ENCODE data around the gene C21orf91. TPM values are rescaled to one million over a fixed set of nuclear protein-coding genes. Genes with fewer than 3 reads are reported as not detected.
"Not testable (repeated sequence)": the region's sequence is repeated elsewhere in the genome, so short reads cannot be mapped to it uniquely, and the experiment has no call there.

The C21orf91 gene
- total RNA-seq, 1 donor from 2014 or later = 15.1 TPM

DNA sequence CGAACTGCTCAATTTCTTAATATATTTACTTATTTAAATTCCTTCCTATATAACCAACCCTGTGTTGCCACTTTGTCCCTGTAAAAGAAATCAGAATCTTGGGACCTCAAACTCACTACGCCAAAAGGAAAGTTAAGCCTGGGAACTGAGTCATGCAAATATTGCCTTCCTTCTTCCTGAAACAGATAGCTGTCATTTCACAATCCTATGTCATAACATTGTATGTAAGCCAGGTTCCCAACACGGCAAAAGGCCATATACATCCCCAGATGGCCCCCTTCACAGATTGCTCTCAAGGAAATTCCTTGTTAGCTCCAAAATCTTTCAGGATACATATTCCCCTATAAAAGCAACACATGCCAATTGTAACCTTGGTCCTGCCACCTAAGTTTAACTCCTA, 39.7 kb downstream of the C21orf91 start:
- H3K9me3 Mint-ChIP-seq (ENCODE audit: low read depth) = peaks cover under 1% of the 10 kb centered on the region

DNA sequence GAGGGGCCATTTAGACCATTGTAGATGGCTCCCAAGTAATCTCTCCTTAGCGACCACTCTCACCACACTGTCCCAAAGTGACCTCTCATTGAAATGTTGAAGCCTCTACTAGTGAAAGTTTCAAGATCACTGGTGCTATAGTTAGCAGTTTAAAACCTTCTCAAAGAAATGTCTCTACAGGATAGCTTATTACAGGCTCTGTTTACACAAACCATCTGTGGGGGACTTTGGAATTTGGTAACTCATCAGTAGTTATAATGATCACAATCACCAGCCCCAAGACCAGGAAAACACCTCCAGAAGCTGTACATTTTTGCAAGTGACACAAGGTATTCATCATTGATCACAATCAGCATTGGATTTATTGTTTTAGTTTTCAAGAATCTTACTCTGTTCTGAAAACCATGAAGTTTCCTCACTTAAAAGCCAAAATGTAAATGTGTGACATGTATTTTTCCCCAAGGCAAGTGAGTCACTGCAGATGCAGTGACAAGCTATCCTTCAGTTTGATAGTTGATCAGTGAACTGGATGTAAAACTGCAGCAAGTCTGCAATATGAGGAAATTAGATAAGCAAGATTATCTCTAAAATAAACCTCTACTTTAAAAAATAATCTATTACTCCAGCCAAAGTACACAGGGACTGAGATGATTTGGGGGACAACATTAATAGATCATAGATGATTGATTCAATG, 41.9 kb downstream of the C21orf91 start:
- no peak overlapping the region for H3K4me3 Mint-ChIP-seq (ENCODE audit: unreplicated experiment)
- H3K36me3 Mint-ChIP-seq (ENCODE audit: low read depth) = peaks cover 4% of the 10 kb centered on the region
- no peaks in the 10 kb centered on the region for H3K27me3 Mint-ChIP-seq (ENCODE audit: low read depth)
- H3K27ac Mint-ChIP-seq (ENCODE audit: unreplicated experiment) = no peak overlapping the region
- TF ChIP-seq, protein P1, sequence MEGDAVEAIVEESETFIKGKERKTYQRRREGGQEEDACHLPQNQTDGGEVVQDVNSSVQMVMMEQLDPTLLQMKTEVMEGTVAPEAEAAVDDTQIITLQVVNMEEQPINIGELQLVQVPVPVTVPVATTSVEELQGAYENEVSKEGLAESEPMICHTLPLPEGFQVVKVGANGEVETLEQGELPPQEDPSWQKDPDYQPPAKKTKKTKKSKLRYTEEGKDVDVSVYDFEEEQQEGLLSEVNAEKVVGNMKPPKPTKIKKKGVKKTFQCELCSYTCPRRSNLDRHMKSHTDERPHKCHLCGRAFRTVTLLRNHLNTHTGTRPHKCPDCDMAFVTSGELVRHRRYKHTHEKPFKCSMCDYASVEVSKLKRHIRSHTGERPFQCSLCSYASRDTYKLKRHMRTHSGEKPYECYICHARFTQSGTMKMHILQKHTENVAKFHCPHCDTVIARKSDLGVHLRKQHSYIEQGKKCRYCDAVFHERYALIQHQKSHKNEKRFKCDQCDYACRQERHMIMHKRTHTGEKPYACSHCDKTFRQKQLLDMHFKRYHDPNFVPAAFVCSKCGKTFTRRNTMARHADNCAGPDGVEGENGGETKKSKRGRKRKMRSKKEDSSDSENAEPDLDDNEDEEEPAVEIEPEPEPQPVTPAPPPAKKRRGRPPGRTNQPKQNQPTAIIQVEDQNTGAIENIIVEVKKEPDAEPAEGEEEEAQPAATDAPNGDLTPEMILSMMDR (IDR thresholded peaks at IDR 0.05) = no peak
- DNase-seq (ENCODE audit: low spot score) = no peak
- H3K9me3 Mint-ChIP-seq (ENCODE audit: low read depth) = peaks cover 18% of the 10 kb centered on the region
- H3K4me1 Mint-ChIP-seq (ENCODE audit: low read depth) = no peaks in the 10 kb centered on the region

More for the DNA sequence above, 39.7 kb downstream of the C21orf91 start:
- Mint-ChIP-seq H3K27ac (ENCODE audit: unreplicated experiment) (no peak overlapping the region), H3K27me3 (ENCODE audit: low read depth) (no peaks in the 10 kb centered on the region), H3K4me1 (ENCODE audit: low read depth) (no peaks in the 10 kb centered on the region), H3K36me3 (ENCODE audit: low read depth) (no peaks in the 10 kb centered on the region), H3K4me3 (ENCODE audit: unreplicated experiment) (no peak overlapping the region)
- TF ChIP-seq, protein P1 (IDR thresholded peaks at IDR 0.05) = no peak
- no peak for DNase-seq (ENCODE audit: low spot score)

DNA sequence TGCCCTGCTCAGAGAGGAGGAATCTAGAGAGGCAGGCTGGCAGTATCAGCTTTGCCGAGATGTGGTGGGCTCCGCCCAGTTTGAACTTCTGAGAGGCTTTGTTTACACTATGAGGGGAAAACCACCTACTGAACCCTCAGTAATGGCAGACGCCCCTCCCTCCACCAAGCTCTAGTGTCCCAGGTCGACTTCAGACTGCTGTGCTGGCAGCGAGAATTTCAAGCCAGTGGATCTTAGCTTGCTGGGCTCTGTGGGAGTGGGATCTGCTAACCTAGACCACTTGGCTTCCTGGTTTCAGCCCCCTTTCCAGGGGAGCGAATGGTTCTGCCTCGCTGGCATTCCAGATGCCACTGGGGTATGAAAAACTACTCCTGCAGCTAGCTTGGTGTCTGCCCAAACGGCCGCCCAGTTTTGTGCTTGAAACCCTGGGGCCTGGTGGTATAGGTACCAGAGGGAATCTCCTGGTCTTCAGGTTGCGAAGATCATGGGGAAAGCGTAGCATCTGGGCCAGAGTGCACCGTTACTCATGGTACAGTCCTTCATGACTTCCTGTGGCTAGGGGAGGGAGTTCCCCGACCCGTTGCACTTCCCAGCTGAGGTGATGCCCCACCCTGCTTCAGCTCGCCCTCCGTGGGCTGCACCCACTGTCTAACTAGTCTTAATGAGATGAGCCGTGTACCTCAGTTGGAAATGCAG, 43.6 kb downstream of the C21orf91 start:
- TF ChIP-seq, protein P1 (IDR thresholded peaks at IDR 0.05) = no peak
- no peak for DNase-seq (ENCODE audit: low spot score)
- H3K27me3 Mint-ChIP-seq (ENCODE audit: low read depth) = no peaks in the 10 kb centered on the region
- peaks cover 6% of the 10 kb centered on the region for H3K36me3 Mint-ChIP-seq (ENCODE audit: low read depth)
- no peak overlapping the region for H3K4me3 Mint-ChIP-seq (ENCODE audit: unreplicated experiment)
- peaks cover 30% of the 10 kb centered on the region for H3K9me3 Mint-ChIP-seq (ENCODE audit: low read depth)
- H3K27ac Mint-ChIP-seq (ENCODE audit: unreplicated experiment) = no peak overlapping the region
- H3K4me1 Mint-ChIP-seq (ENCODE audit: low read depth) = no peaks in the 10 kb centered on the region

DNA sequence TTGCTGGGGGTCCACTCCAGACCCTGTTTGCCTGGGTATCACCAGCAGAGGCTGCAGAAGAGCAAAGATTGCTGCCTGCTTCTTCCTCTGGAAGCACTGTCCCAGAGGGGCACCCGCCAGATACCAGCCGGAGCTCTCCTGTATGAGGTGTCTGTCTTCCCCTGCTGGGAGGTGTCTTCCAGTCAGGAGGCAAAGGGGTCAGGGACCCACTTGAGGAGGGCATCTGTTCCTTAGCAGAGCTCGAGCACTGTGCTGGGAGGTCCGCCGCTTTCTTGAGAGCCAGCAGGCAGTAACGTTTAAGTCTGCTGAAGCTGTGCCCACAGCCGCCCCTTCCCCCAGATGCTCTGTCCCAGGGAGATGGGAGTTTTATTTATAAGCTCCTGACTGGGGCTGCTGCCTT, 44.1 kb downstream of the C21orf91 start:
- not testable (repeated sequence) for H3K4me3 Mint-ChIP-seq (ENCODE audit: unreplicated experiment); H3K27ac Mint-ChIP-seq (ENCODE audit: unreplicated experiment); H3K36me3 Mint-ChIP-seq (ENCODE audit: low read depth); H3K4me1 Mint-ChIP-seq (ENCODE audit: low read depth); DNase-seq (ENCODE audit: low spot score); H3K27me3 Mint-ChIP-seq (ENCODE audit: low read depth)
- peaks cover 30% of the 10 kb centered on the region for H3K9me3 Mint-ChIP-seq (ENCODE audit: low read depth)

DNA sequence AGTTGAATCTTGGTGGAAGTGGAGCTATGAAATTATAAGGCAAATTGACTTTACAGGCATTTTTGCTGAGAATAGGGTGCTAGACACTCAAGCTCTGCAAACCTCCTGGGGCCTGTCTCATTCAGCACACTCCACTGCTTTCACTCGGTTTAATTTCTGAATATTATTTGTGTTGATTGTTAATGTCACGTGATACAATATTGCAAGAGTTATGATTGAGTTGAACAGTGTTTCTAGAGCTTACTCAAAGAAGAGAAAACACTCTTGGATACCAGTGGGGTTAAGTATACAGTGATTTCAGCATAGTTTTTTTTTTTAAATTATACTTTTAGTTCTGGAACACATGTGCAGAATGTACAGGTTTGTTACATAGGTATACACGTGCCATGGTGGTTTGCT, 49.7 kb downstream of the C21orf91 start:
- H3K9me3 Mint-ChIP-seq (ENCODE audit: low read depth) = peaks cover 29% of the 10 kb centered on the region
- peaks cover 6% of the 10 kb centered on the region for H3K36me3 Mint-ChIP-seq (ENCODE audit: low read depth)
- H3K27ac Mint-ChIP-seq (ENCODE audit: unreplicated experiment) = no peak overlapping the region
- peaks cover 5% of the 10 kb centered on the region for H3K27me3 Mint-ChIP-seq (ENCODE audit: low read depth)
- no peaks in the 10 kb centered on the region for H3K4me1 Mint-ChIP-seq (ENCODE audit: low read depth)
- no peak overlapping the region for H3K4me3 Mint-ChIP-seq (ENCODE audit: unreplicated experiment)
- TF ChIP-seq, protein P1 (IDR thresholded peaks at IDR 0.05) = no peak
- DNase-seq (ENCODE audit: low spot score) = no peak
